ENCODE data around the gene AP3S1.

Gene AP3S1

DNA sequence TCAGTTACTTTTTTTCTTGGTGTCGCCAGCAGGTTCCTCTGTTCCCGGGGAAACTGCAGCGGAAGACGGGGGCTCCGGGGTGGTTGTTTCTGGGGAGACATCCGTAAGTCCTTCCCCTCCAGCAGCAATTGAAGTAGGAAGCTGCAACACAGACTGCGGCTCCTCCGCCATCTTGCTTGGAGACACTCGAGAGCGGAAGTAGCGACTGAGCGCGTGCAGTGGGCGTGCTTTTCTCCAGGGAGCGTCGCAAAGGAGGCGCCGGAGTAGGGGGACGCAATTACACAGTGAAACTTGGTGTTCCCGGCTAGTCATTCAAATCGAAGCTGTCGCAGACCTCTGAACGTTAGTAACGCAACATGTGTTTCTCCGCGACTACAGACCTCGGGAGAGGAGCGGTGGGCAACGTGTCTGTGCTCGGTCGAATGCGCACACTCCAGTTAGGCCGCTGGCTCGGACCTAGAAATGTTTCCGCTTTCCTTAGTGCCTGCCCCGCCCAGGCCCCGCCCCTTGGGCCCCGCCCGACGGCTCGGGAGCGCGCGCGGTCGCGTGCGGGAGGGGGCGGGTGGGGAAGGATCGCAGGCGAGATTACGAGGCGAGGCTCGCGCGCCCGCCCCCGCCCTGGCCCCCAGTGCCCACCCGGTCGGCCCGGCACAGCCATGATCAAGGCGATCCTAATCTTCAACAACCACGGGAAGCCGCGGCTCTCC lies at the start of gene AP3S1, which contains the start of gene ATG12:
TSS of gene AP3S1 (plus strand) at position 554 of the 707 bp plus-strand sequence. CDS start at position 657, 103 bp downstream.
TSS of gene ATG12 (minus strand) at position 184 of the 707 bp plus-strand sequence. CDS start at position 171, 13 bp downstream.
- no peak for TF ChIP-seq CTCF (IDR thresholded peaks at IDR 0.05; ENCODE audit: control insufficient read depth, extremely low read depth, insufficient read depth)
- peak within 1 kb of the TSS; percentile 88 for H3K4me3 ChIP-seq (ENCODE audit: low read depth, low read length)

GRCh38 chr5:115795700-115796099 lies 46.0 kb upstream of the AP3S1 start:
- DNase-seq (ENCODE audit: low read depth): no peak
- no peak for TF ChIP-seq CTCF (IDR thresholded peaks at IDR 0.05; ENCODE audit: control insufficient read depth, extremely low read depth, insufficient read depth)
- H3K4me3 ChIP-seq (ENCODE audit: low read depth, low read length): no peak overlapping the region

More for the DNA sequence above, at the start of gene AP3S1, which contains the start of gene ATG12:
- DNase-seq (ENCODE audit: low read depth): peak; percentile 82

DNA sequence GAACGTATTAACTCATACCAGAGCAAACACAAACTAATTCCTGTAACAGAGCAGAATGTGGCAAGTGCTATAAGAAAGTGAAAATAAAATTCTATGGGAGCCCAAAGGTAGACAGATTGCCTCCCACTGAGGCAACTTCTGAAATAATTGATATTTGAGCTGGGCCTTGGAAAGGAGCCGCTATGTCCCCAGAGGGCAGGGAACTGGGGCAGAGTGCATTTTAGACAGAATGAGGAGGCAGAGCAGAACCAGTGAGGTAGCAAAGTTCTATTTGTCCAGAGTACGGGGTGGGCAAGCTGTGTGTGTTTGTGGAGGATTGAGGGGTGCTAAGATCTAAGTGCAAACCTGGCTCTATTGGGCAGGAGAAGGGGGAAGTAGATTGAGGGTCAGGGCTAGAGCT lies 45.1 kb upstream of the AP3S1 start:
- DNase-seq (ENCODE audit: low read depth): no peak
- TF ChIP-seq CTCF (IDR thresholded peaks at IDR 0.05; ENCODE audit: control insufficient read depth, extremely low read depth, insufficient read depth): no peak

GRCh38 chr5:115798252-115798651 lies 43.5 kb upstream of the AP3S1 start:
- no peak for TF ChIP-seq CTCF (IDR thresholded peaks at IDR 0.05; ENCODE audit: control insufficient read depth, extremely low read depth, insufficient read depth)
- peak; percentile 56 for DNase-seq (ENCODE audit: low read depth)
- no peak overlapping the region for H3K4me3 ChIP-seq (ENCODE audit: low read depth, low read length)

More for the DNA sequence above, 45.1 kb upstream of the AP3S1 start:
- H3K4me3 ChIP-seq (ENCODE audit: low read depth, low read length): no peak overlapping the region

GRCh38 chr5:115800108-115800507 lies 41.6 kb upstream of the AP3S1 start:
- H3K4me3 ChIP-seq (ENCODE audit: low read depth, low read length): no peak overlapping the region
- no peak for DNase-seq (ENCODE audit: low read depth)
- no peak for TF ChIP-seq CTCF (IDR thresholded peaks at IDR 0.05; ENCODE audit: control insufficient read depth, extremely low read depth, insufficient read depth)

- DNase-seq (ENCODE audit: low read depth): no peak
- H3K4me3 ChIP-seq (ENCODE audit: low read depth, low read length): no peak overlapping the region
- TF ChIP-seq CTCF (IDR thresholded peaks at IDR 0.05; ENCODE audit: control insufficient read depth, extremely low read depth, insufficient read depth): no peak
These were observed 40.6 kb upstream of the AP3S1 start for GRCh38 chr5:115801152-115801551.

DNA sequence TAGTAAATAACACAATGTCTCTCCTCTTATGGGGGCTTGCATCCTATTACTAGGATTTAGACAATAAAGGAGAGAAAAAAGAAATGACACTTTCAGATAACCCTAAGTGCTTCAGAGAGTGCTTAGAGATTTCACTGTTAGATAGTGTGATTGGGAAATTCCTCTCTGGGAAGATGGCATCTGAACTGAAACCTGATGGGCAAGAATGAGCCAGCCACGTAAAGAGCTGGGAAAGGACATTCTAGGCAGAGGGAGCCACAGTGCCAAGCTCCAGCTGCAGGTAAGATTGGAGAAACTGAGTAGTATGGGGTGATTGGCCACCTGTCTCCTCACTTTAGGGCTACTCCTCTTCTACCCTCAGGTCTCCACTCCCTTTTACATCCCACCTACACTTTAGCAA lies 39.8 kb upstream of the AP3S1 start:
- DNase-seq (ENCODE audit: low read depth): no peak
- no peak for TF ChIP-seq CTCF (IDR thresholded peaks at IDR 0.05; ENCODE audit: control insufficient read depth, extremely low read depth, insufficient read depth)
- no peak overlapping the region for H3K4me3 ChIP-seq (ENCODE audit: low read depth, low read length)
